Duodenal mucosa (tissue), 2 donors: ENCODE measurements around the gene CDC23.

Experiments used
- H3K27ac ChIP-seq: one replicate; pipeline ENCODE4 v1.7.0; 2013; ENCODE audit warnings: low read depth, low read length
- H3K27me3 ChIP-seq, 2 donors: one replicate each; pipeline ENCODE4 v1.7.0; 2013; ENCODE audit warnings: low read length in 2 of 2, control low read depth in 1 of 2; ENCODE audit not compliant: insufficient read depth in 2 of 2, control insufficient read depth in 1 of 2
- H3K36me3 ChIP-seq, 2 donors: one replicate each; pipeline ENCODE4 v1.7.0; 2013; ENCODE audit warnings: low read length in 2 of 2, control low read depth in 1 of 2; ENCODE audit not compliant: insufficient read depth in 2 of 2, control insufficient read depth in 1 of 2
- H3K4me1 ChIP-seq, 2 donors: one replicate each; pipeline ENCODE4 v1.7.0; 2013; ENCODE audit warnings: low read length in 2 of 2, control low read depth in 1 of 2; ENCODE audit not compliant: insufficient read depth in 2 of 2, control insufficient read depth in 1 of 2
- H3K4me3 ChIP-seq, 2 donors: one replicate each; pipeline ENCODE4 v1.7.0; 2013; ENCODE audit warnings: low read length in 2 of 2, low read depth in 1 of 2
- H3K9ac ChIP-seq, 2 donors: one replicate each; pipeline ENCODE4 v1.7.0; 2013; ENCODE audit warnings: low read length in 2 of 2, low read depth in 1 of 2
- H3K9me3 ChIP-seq, 2 donors: one replicate each; pipeline ENCODE4 v1.7.0; 2013; ENCODE audit warnings: low read length in 2 of 2, control low read depth in 1 of 2; ENCODE audit not compliant: control insufficient read depth in 1 of 2

Gene CDC23

GRCh38 chr5:138241688-138242571 is 28.8 kb upstream of the CDC23 start:
- no peaks in the 10 kb centered on the region for H3K9me3 ChIP-seq
- H3K9ac ChIP-seq, result peak overlapping the region in 1 of 2 donors; percentile 19
- no peaks in the 10 kb centered on the region for H3K36me3 ChIP-seq
- H3K27me3 ChIP-seq, result peaks cover 35 to 40% of the 10 kb centered on the region in 2 donors
- H3K27ac ChIP-seq, result no peak overlapping the region
- peak overlapping the region; percentile 57 to 60 for H3K4me3 ChIP-seq
- H3K4me1 ChIP-seq, result peaks cover 6 to 7% of the 10 kb centered on the region in 2 donors

- Histone ChIP-seq H3K36me3 (no peaks in the 10 kb centered on the region), H3K27ac (no peak overlapping the region), H3K27me3 (peaks cover 35 to 40% of the 10 kb centered on the region in 2 donors), H3K4me3 (no peak overlapping the region), H3K4me1 (peaks cover 6 to 7% of the 10 kb centered on the region in 2 donors), H3K9ac (no peak overlapping the region), H3K9me3 (no peaks in the 10 kb centered on the region)
These were observed 27.7 kb upstream of the CDC23 start for GRCh38 chr5:138240650-138241385.

GRCh38 chr5:138238034-138238433 is 24.9 kb upstream of the CDC23 start:
- Histone ChIP-seq H3K9me3 (no peaks in the 10 kb centered on the region), H3K4me3 (no peak overlapping the region), H3K27ac (no peak overlapping the region), H3K36me3 (no peaks in the 10 kb centered on the region), H3K4me1 (peaks cover 6 to 7% of the 10 kb centered on the region in 2 donors), H3K9ac (no peak overlapping the region), H3K27me3 (peaks cover 28 to 34% of the 10 kb centered on the region in 2 donors)

GRCh38 chr5:138234651-138235050 is 21.5 kb upstream of the CDC23 start:
- Histone ChIP-seq H3K27ac (no peak overlapping the region), H3K9me3 (no peaks in the 10 kb centered on the region), H3K4me3 (no peak overlapping the region), H3K9ac (no peak overlapping the region), H3K27me3 (peaks cover 5 to 6% of the 10 kb centered on the region in 2 donors), H3K4me1 (peaks cover 0 to 10% of the 10 kb centered on the region in 2 donors), H3K36me3 (no peaks in the 10 kb centered on the region)

GRCh38 chr5:138233280-138233679 is 20.2 kb upstream of the CDC23 start:
- H3K4me1 ChIP-seq, result peaks cover 0 to 10% of the 10 kb centered on the region in 2 donors
- H3K27ac ChIP-seq, result no peak overlapping the region
- H3K27me3 ChIP-seq, result no peaks in the 10 kb centered on the region
- no peak overlapping the region for H3K4me3 ChIP-seq
- H3K36me3 ChIP-seq, result no peaks in the 10 kb centered on the region
- H3K9me3 ChIP-seq, result no peaks in the 10 kb centered on the region
- H3K9ac ChIP-seq, result no peak overlapping the region

GRCh38 chr5:138230981-138231589 is 18.0 kb upstream of the CDC23 start:
- no peaks in the 10 kb centered on the region for H3K27me3 ChIP-seq
- H3K9ac ChIP-seq, result no peak overlapping the region
- H3K27ac ChIP-seq, result no peak overlapping the region
- H3K9me3 ChIP-seq, result peaks cover 8 to 10% of the 10 kb centered on the region in 2 donors
- H3K4me3 ChIP-seq, result no peak overlapping the region
- no peaks in the 10 kb centered on the region for H3K36me3 ChIP-seq
- peaks cover 0 to 10% of the 10 kb centered on the region in 2 donors for H3K4me1 ChIP-seq

GRCh38 chr5:138230261-138230660 is 17.1 kb upstream of the CDC23 start:
- Histone ChIP-seq H3K9me3 (peaks cover 8 to 13% of the 10 kb centered on the region in 2 donors), H3K27ac (no peak overlapping the region), H3K9ac (no peak overlapping the region)

GRCh38 chr5:138229387-138229786 is 16.3 kb upstream of the CDC23 start:
- Histone ChIP-seq H3K36me3 (no peaks in the 10 kb centered on the region), H3K27me3 (no peaks in the 10 kb centered on the region), H3K4me1 (peaks cover 0 to 10% of the 10 kb centered on the region in 2 donors), H3K27ac (no peak overlapping the region), H3K9me3 (peaks cover 8 to 13% of the 10 kb centered on the region in 2 donors), H3K9ac (no peak overlapping the region), H3K4me3 (no peak overlapping the region)

More at GRCh38 chr5:138230261-138230660, 17.1 kb upstream of the CDC23 start:
- Histone ChIP-seq H3K36me3 (no peaks in the 10 kb centered on the region), H3K4me1 (peaks cover 0 to 10% of the 10 kb centered on the region in 2 donors), H3K27me3 (no peaks in the 10 kb centered on the region), H3K4me3 (no peak overlapping the region)

GRCh38 chr5:138226910-138227309 is 13.8 kb upstream of the CDC23 start:
- H3K36me3 ChIP-seq, result no peaks in the 10 kb centered on the region
- peaks cover 0 to 10% of the 10 kb centered on the region in 2 donors for H3K4me1 ChIP-seq
- H3K9me3 ChIP-seq, result peaks cover 8 to 13% of the 10 kb centered on the region in 2 donors
- no peak overlapping the region for H3K9ac ChIP-seq
- H3K4me3 ChIP-seq, result no peak overlapping the region
- H3K27ac ChIP-seq, result no peak overlapping the region
- no peaks in the 10 kb centered on the region for H3K27me3 ChIP-seq

- Histone ChIP-seq H3K4me1 (no peaks in the 10 kb centered on the region), H3K9ac (no peak overlapping the region), H3K36me3 (no peaks in the 10 kb centered on the region), H3K4me3 (no peak overlapping the region), H3K27me3 (no peaks in the 10 kb centered on the region), H3K9me3 (peaks cover 8 to 13% of the 10 kb centered on the region in 2 donors), H3K27ac (no peak overlapping the region)
These were observed 11.6 kb upstream of the CDC23 start for GRCh38 chr5:138224712-138225111.
